ENCODE results near the gene PTGES3L. TPM values are rescaled to one million over a fixed set of nuclear protein-coding genes. Genes with fewer than 3 reads are reported as not detected.

The PTGES3L gene
- total RNA-seq, 1 experiment from 2014 or later: 1.7 TPM

GRCh38 chr17:42980274-42980765 lies 440 bp upstream of the PTGES3L start, which contains the start of gene RUNDC1:
Gene RUNDC1, plus strand, starts transcription at chr17:42980565. Its CDS starts 12 bp downstream, at chr17:42980577.
- ATAC-seq (peak; percentile 84), DNase-seq (ENCODE audit: low read depth, low spot score) (peak; percentile 59)
- H3K9me3 ChIP-seq (ENCODE audit: control insufficient read depth in 1 of 2, insufficient read depth in 1 of 2, low read depth in 1 of 2, low read length in 2 of 2): no peaks in the 10 kb centered on the region
- intact Hi-C loops (cut with micrococcal nuclease): no loop called here
- peaks cover 31% of the 10 kb centered on the region for H3K79me2 ChIP-seq (ENCODE audit: insufficient read depth, low read length)
- peaks cover 13 to 28% of the 10 kb centered on the region in 2 experiments for H3K4me1 ChIP-seq (ENCODE audit: control insufficient read depth in 1 of 2, insufficient read depth in 2 of 2, low read length in 2 of 2)
- no peaks in the 10 kb centered on the region for H3K9me2 ChIP-seq (ENCODE audit: insufficient read depth)
- H3K4me3 ChIP-seq (replicated peaks in 1 of 2; ENCODE audit: low read depth in 1 of 2, low read length in 2 of 2): peak within 1 kb of the TSS; percentile 88 to 96
- no peaks in the 10 kb centered on the region for H3K27me3 ChIP-seq (ENCODE audit: insufficient read depth, low read length)
- H3K27ac ChIP-seq (ENCODE audit: low read depth, low read length): peak within 1 kb of the TSS; percentile 90
- ChIA-PET CTCF (interaction anchor here (0.9 to 1.0 kb wide), 2 partner anchors 15 to 18 kb away, joined by 3 to 7 read pairs; partner anchors contain the start of gene RPL27), POLR2A (interaction anchor here (1.0 to 1.3 kb wide), 2 partner anchors 15 to 18 kb away, joined by 4 to 7 read pairs; partner anchors contain the start of gene RPL27), RAD21 (ENCODE audit: low non-redundant PET in 1 of 2, low total read pairs in 2 of 2, uncharacterized antibody in 2 of 2, unreplicated experiment in 2 of 2) (no interaction called here)
- peaks cover 3 to 6% of the 10 kb centered on the region in 2 experiments; a peak in 1 of 4 replicates for H3K36me3 ChIP-seq (ENCODE audit: control insufficient read depth in 1 of 2, insufficient read depth in 2 of 2, low read length in 2 of 2)
- peak within 1 kb of the TSS; percentile 91 for H3K9ac ChIP-seq (ENCODE audit: low read length)
- no peaks in the 10 kb centered on the region for H4K20me1 ChIP-seq (ENCODE audit: insufficient read depth)
- H2AFZ ChIP-seq (ENCODE audit: low read depth, low read length, poor library complexity, severe bottlenecking): no peak within 1 kb of the TSS
- BruUV-seq (replicated peaks): no TSS peak
- H3K4me2 ChIP-seq (ENCODE audit: low read length): peak within 1 kb of the TSS; percentile 93
- no peak for TF ChIP-seq ZBTB33 (IDR thresholded peaks at IDR 0.05; ENCODE audit: extremely low read depth, insufficient replicate concordance, low read length)
- 0 out of 2 replicates have a peak, but pooled peaks have one; percentile 3 for TF ChIP-seq SRF (IDR thresholded peaks at IDR 0.05; ENCODE audit: low read depth)
- TF ChIP-seq POLR2A (IDR thresholded peaks at IDR 0.05; ENCODE audit: borderline replicate concordance, extremely low read depth, insufficient read depth, insufficient read length): no peak
- TF ChIP-seq ZNF274 (IDR thresholded peaks at IDR 0.05; ENCODE audit: low read depth, low read length): no peak
- no peak for TF ChIP-seq EZH2 (IDR thresholded peaks at IDR 0.05)
- TF ChIP-seq REST (IDR thresholded peaks at IDR 0.05; ENCODE audit: low read depth): no peak
- peak; percentile 68 for TF ChIP-seq POLR2AphosphoS5 (IDR thresholded peaks at IDR 0.05; ENCODE audit: low read depth, low read length)
- TF ChIP-seq JUND (IDR thresholded peaks at IDR 0.05): no peak
- TF ChIP-seq CBX3 (IDR thresholded peaks at IDR 0.05; ENCODE audit: low read depth): no peak
- TF ChIP-seq SP1 (IDR thresholded peaks at IDR 0.05; ENCODE audit: low read depth): no peak
- TF ChIP-seq SIN3A (IDR thresholded peaks at IDR 0.05; ENCODE audit: low read depth): 0 out of 2 replicates have a peak, but pooled peaks have one; percentile 73
- no peak for TF ChIP-seq EZH2phosphoT487 (IDR thresholded peaks at IDR 0.05; ENCODE audit: borderline replicate concordance)
- TF ChIP-seq YY1 (IDR thresholded peaks at IDR 0.05; ENCODE audit: extremely low read depth, insufficient replicate concordance, low read depth, low read length): peak; percentile 97
- TF ChIP-seq RAD21 (IDR thresholded peaks at IDR 0.05; ENCODE audit: low read depth): no peak
- TF ChIP-seq TCF7L2 (IDR thresholded peaks at IDR 0.05; ENCODE audit: borderline replicate concordance, extremely low read depth, insufficient read depth, insufficient read length): no peak
- TF ChIP-seq FOSL1 (IDR thresholded peaks at IDR 0.05; ENCODE audit: low read depth): no peak
- TF ChIP-seq CEBPB (IDR thresholded peaks at IDR 0.05; ENCODE audit: low read depth): no peak
- TF ChIP-seq EGR1 (IDR thresholded peaks at IDR 0.05; ENCODE audit: low read depth): peak; percentile 49; the same call in 1 of the 2 replicates
- TF ChIP-seq ZFX (IDR thresholded peaks at IDR 0.05): no peak
- TF ChIP-seq MAX (IDR thresholded peaks at IDR 0.05): peak; percentile 50; the same call in 1 of the 2 replicates
- no peak for TF ChIP-seq ATF3 (IDR thresholded peaks at IDR 0.05)

Data from HCT116 (cell line).